T-helper 1 cell treated with Interleukin-12 subunit alpha and Interleukin-12 subunit beta and Interleukin-4 antibody, amounts not matched to agents 30 μg/mL and 1 μg/mL, for 36 hours (primary cell): ENCODE results near the gene BRAF.
"Not testable (repeated sequence)": the region's sequence is repeated elsewhere in the genome, so short reads cannot be mapped to it uniquely, and the experiment has no call there.

ENCODE experiments used
- H3K27ac Mint-ChIP-seq: one replicate; pipeline ENCODE4 v1.8.0; 2021; ENCODE audit warnings: mild to moderate bottlenecking, mixed read lengths
- H3K27me3 Mint-ChIP-seq: one replicate; pipeline ENCODE4 v1.8.0; 2021; ENCODE audit warnings: low read depth, mixed read lengths
- H3K36me3 Mint-ChIP-seq: one replicate; pipeline ENCODE4 v1.8.0; 2021; ENCODE audit warnings: low read depth, mixed read lengths
- H3K4me1 Mint-ChIP-seq: one replicate; pipeline ENCODE4 v1.8.0; 2021; ENCODE audit warnings: low read depth, mixed read lengths
- H3K4me3 Mint-ChIP-seq: one replicate; pipeline ENCODE4 v1.8.0; 2021; ENCODE audit warnings: mild to moderate bottlenecking, moderate library complexity, mixed read lengths
- H3K9me3 Mint-ChIP-seq: one replicate; pipeline ENCODE4 v1.8.0; 2021; ENCODE audit warnings: mixed read lengths

The BRAF gene

DNA sequence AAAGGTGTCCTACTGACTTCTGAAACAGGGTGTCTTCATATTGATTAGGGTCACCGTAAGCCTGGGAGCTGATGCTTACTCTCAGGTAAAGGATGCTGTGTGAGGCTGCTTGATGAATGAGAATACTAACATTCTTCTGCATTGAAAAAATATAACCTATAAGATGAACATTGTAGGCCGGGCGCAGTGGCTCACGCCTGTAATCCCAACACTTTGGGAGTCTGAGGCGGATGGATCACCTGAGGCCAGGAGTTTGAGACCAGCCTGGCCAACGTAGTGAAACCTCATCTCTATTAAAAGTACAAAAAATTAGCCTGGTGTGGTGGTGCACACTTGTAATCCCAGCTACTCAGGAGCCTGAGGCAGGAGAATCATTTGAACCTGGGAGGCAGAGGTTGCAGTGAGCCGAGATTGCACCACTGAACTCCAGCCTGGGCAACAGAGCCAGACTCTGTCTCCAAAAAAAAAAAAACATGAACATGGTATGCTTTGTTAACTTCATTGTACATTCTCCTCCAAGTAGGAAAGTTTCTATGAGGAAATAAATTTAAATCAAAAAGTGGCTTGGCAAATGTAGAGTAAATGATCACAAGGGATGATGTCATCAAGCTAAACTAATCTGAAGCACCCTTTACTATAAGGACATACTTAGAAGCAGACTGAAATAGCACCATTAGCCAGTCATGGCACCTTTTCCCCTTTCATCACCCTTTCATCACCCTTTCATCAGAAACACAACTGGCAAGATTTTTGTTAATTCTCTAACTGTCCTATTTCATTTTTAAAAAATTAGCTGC is 1.5 kb upstream of the BRAF start:
- no peak overlapping the region for H3K27ac Mint-ChIP-seq

DNA sequence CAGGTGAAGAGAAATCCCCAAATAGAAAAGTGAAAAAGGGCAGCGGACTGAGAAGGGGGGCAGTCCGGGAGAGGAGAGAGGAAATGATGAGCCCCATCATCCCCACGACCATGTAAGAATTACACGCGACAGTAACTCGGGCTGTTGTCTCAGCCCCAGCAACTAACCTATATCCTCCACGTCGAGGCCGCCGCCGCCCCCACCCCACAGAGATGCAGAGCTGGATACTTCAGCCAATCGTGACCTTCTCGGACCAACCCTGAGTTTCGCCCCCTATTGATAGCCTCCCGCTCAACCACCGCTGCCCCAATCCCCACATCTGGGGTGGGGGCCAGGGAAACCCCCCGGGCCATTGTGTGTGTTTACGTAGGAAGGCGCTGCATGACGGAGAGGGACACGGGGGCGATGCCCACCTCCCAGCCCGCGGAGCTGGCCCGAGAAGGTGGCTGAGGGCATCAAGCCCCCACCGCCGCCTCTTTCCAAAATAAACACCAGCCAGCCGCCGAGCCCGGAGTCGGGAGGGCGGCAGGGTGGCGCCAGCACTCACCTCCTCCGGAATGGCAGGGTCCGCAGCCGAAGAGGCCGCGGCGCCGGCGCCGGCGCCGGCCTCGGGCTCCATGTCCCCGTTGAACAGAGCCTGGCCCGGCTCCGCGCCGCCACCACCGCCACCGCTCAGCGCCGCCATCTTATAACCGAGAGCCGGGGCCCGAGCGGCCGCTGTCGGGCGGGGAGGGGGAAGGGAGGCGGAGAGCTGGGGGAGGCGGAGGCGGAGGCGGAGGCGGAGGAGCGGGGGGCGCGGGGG is 509 bp downstream of the BRAF start:
- H3K4me1 Mint-ChIP-seq, result peaks cover 4% of the 10 kb centered on the region
- peaks cover 9% of the 10 kb centered on the region for H3K27me3 Mint-ChIP-seq
- no peaks in the 10 kb centered on the region for H3K9me3 Mint-ChIP-seq
- H3K36me3 Mint-ChIP-seq, result no peaks in the 10 kb centered on the region
- no peak overlapping the region for H3K4me3 Mint-ChIP-seq
- no peak overlapping the region for H3K27ac Mint-ChIP-seq

More for the DNA sequence above, 1.5 kb upstream of the BRAF start:
- Mint-ChIP-seq H3K9me3 (no peaks in the 10 kb centered on the region), H3K27me3 (peaks cover 15% of the 10 kb centered on the region), H3K36me3 (no peaks in the 10 kb centered on the region), H3K4me3 (peak overlapping the region; percentile 6), H3K4me1 (no peaks in the 10 kb centered on the region)

GRCh38 chr7:140923358-140924006 is 1.2 kb downstream of the BRAF start:
- Mint-ChIP-seq H3K36me3 (no peaks in the 10 kb centered on the region), H3K27ac (no peak overlapping the region), H3K9me3 (no peaks in the 10 kb centered on the region), H3K27me3 (peaks cover 9% of the 10 kb centered on the region), H3K4me1 (peaks cover 4% of the 10 kb centered on the region), H3K4me3 (no peak overlapping the region)

GRCh38 chr7:140922741-140923345 is 1.9 kb downstream of the BRAF start:
- no peaks in the 10 kb centered on the region for H3K36me3 Mint-ChIP-seq
- no peaks in the 10 kb centered on the region for H3K9me3 Mint-ChIP-seq
- H3K27me3 Mint-ChIP-seq, result peaks cover 3% of the 10 kb centered on the region
- H3K27ac Mint-ChIP-seq, result no peak overlapping the region
- peaks cover 4% of the 10 kb centered on the region for H3K4me1 Mint-ChIP-seq
- H3K4me3 Mint-ChIP-seq, result no peak overlapping the region

GRCh38 chr7:140920745-140921144 is 4.0 kb downstream of the BRAF start:
- Mint-ChIP-seq H3K4me1 (peaks cover 7% of the 10 kb centered on the region), H3K4me3 (no peak overlapping the region), H3K27ac (no peak overlapping the region), H3K9me3 (no peaks in the 10 kb centered on the region), H3K27me3 (no peaks in the 10 kb centered on the region), H3K36me3 (no peaks in the 10 kb centered on the region)

- no peaks in the 10 kb centered on the region for H3K36me3 Mint-ChIP-seq
- no peak overlapping the region for H3K27ac Mint-ChIP-seq
- no peaks in the 10 kb centered on the region for H3K27me3 Mint-ChIP-seq
- H3K4me1 Mint-ChIP-seq, result peaks cover 7% of the 10 kb centered on the region
- H3K4me3 Mint-ChIP-seq, result no peak overlapping the region
- H3K9me3 Mint-ChIP-seq, result no peaks in the 10 kb centered on the region
These were observed 6.5 kb downstream of the BRAF start for GRCh38 chr7:140918236-140918635.

GRCh38 chr7:140917258-140917657 is 7.5 kb downstream of the BRAF start:
- Mint-ChIP-seq H3K27ac (no peak overlapping the region), H3K4me1 (peaks cover 7% of the 10 kb centered on the region), H3K36me3 (no peaks in the 10 kb centered on the region)

GRCh38 chr7:140915935-140916555 is 8.7 kb downstream of the BRAF start:
- Mint-ChIP-seq H3K4me1 (peaks cover 7% of the 10 kb centered on the region), H3K9me3 (no peaks in the 10 kb centered on the region), H3K36me3 (no peaks in the 10 kb centered on the region), H3K27me3 (no peaks in the 10 kb centered on the region), H3K4me3 (no peak overlapping the region), H3K27ac (no peak overlapping the region)

More at GRCh38 chr7:140917258-140917657, 7.5 kb downstream of the BRAF start:
- H3K4me3 Mint-ChIP-seq, result no peak overlapping the region
- no peaks in the 10 kb centered on the region for H3K9me3 Mint-ChIP-seq
- no peaks in the 10 kb centered on the region for H3K27me3 Mint-ChIP-seq

DNA sequence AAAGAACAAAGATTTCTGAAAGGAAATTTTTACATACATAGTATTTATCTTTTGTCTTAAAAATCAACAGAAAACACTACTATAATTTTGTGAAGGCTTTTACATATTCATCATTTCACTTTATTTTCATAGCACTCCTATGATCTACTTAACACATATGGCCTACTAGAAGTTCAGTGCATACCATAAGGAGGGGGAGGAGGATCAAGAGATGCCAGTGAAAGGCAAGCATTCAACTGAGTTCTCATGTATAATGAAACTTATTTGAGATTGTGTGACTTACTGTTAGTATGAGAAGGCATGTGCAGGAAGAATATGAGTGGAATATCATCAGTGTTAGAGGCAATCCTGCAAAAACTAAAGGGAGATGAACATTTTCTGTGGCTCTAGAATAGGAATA is 10.6 kb downstream of the BRAF start:
- no peak overlapping the region for H3K27ac Mint-ChIP-seq
- H3K27me3 Mint-ChIP-seq, result no peaks in the 10 kb centered on the region
- H3K9me3 Mint-ChIP-seq, result no peaks in the 10 kb centered on the region
- H3K4me1 Mint-ChIP-seq, result peaks cover 4% of the 10 kb centered on the region
- no peaks in the 10 kb centered on the region for H3K36me3 Mint-ChIP-seq
- H3K4me3 Mint-ChIP-seq, result no peak overlapping the region

DNA sequence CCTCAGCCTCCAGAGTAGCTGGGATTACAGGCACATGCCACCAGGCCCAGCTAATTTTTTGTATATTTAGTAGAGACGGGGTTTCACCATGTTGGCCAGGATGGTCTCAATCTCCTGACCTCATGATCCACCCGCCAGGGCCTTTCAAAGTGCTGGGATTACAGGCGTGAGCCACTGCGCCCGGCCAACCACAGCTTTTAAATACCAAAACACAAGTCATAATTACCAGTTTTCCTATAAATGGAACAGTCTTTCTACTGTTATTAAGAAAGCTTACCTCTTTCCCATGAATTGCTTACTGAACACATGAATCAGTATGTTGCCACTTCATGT is 11.2 kb downstream of the BRAF start:
- not testable (repeated sequence) for H3K4me1 Mint-ChIP-seq, H3K9me3 Mint-ChIP-seq, H3K36me3 Mint-ChIP-seq, H3K27me3 Mint-ChIP-seq, H3K27ac Mint-ChIP-seq, H3K4me3 Mint-ChIP-seq

DNA sequence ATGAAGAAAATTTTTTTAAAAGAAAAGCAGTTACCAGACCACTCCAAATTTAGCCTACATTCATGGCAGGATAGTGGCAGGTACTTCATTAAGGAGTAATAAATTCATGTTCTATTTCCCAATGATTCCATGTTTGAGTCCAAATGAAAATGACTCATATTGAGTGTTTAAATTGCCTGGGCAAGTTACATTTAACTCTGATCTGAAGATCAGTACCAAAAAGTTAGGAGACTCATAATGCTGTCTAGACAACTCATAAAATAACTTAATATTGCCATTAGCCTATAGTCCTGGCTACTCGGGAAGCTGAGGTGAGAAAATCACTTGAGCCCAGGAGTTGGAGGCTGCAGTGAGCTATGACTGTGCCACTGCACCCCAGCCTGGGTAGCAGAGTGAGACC is 13.0 kb downstream of the BRAF start:
- Mint-ChIP-seq H3K9me3 (no peaks in the 10 kb centered on the region), H3K4me3 (no peak overlapping the region), H3K36me3 (peaks cover 2% of the 10 kb centered on the region), H3K27ac (no peak overlapping the region), H3K4me1 (peaks cover 4% of the 10 kb centered on the region), H3K27me3 (no peaks in the 10 kb centered on the region)

DNA sequence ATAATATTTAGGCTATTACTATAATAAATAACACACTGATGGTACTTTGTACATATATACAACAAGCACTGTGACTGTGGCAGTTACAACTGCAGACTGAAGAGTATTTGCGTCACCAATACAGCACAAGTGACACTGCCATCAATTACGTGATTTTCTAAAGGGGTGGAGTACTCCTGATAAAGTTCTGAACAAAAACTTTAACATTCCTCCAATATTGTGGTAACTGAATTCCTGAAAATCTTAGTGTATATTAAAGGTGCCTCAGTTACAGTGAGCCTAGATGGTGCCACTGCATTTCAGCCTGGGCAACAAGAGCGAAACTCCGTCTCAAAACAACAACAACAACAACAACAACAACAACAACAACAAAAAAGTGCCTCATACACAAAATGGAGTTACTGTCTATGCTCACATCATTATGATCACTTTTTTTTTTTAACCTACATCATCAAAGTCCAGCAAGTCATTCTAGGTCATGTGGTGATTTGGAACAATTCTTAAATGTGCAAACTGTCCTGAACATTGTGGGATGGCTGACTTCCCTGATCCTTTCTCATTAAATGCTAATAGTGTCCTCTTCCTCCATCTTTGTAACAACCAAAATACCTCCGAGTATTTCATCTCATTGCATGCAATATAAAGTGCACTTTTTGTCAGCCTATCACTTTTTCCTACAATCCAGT is 15.1 kb downstream of the BRAF start:
- no peaks in the 10 kb centered on the region for H3K27me3 Mint-ChIP-seq
- H3K9me3 Mint-ChIP-seq, result no peaks in the 10 kb centered on the region
- peaks cover 2% of the 10 kb centered on the region for H3K4me1 Mint-ChIP-seq
- H3K36me3 Mint-ChIP-seq, result peaks cover 2% of the 10 kb centered on the region
- no peak overlapping the region for H3K4me3 Mint-ChIP-seq
- H3K27ac Mint-ChIP-seq, result no peak overlapping the region

- H3K4me1 Mint-ChIP-seq, result peaks cover 13% of the 10 kb centered on the region
These were observed 16.4 kb downstream of the BRAF start for GRCh38 chr7:140908361-140908760.

More at GRCh38 chr7:140908361-140908760, 16.4 kb downstream of the BRAF start:
- Mint-ChIP-seq H3K4me3 (no peak overlapping the region), H3K27me3 (no peaks in the 10 kb centered on the region), H3K36me3 (peaks cover 9% of the 10 kb centered on the region), H3K27ac (no peak overlapping the region), H3K9me3 (no peaks in the 10 kb centered on the region)
